HG03039 (cell line): ENCODE results near the gene SLC9A8.
"Not testable (repeated sequence)": the region's sequence is repeated elsewhere in the genome, so short reads cannot be mapped to it uniquely, and the experiment has no call there.

Source experiments
- ATAC-seq: cut with Tn5 transposase; IDR thresholded peaks from one replicate; pipeline ENCODE4 v1.9.1; 2021; ENCODE audit warnings: mild to moderate bottlenecking, moderate library complexity; ENCODE audit not compliant: unreplicated experiment

Gene SLC9A8, protein sequence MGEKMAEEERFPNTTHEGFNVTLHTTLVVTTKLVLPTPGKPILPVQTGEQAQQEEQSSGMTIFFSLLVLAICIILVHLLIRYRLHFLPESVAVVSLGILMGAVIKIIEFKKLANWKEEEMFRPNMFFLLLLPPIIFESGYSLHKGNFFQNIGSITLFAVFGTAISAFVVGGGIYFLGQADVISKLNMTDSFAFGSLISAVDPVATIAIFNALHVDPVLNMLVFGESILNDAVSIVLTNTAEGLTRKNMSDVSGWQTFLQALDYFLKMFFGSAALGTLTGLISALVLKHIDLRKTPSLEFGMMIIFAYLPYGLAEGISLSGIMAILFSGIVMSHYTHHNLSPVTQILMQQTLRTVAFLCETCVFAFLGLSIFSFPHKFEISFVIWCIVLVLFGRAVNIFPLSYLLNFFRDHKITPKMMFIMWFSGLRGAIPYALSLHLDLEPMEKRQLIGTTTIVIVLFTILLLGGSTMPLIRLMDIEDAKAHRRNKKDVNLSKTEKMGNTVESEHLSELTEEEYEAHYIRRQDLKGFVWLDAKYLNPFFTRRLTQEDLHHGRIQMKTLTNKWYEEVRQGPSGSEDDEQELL

DNA sequence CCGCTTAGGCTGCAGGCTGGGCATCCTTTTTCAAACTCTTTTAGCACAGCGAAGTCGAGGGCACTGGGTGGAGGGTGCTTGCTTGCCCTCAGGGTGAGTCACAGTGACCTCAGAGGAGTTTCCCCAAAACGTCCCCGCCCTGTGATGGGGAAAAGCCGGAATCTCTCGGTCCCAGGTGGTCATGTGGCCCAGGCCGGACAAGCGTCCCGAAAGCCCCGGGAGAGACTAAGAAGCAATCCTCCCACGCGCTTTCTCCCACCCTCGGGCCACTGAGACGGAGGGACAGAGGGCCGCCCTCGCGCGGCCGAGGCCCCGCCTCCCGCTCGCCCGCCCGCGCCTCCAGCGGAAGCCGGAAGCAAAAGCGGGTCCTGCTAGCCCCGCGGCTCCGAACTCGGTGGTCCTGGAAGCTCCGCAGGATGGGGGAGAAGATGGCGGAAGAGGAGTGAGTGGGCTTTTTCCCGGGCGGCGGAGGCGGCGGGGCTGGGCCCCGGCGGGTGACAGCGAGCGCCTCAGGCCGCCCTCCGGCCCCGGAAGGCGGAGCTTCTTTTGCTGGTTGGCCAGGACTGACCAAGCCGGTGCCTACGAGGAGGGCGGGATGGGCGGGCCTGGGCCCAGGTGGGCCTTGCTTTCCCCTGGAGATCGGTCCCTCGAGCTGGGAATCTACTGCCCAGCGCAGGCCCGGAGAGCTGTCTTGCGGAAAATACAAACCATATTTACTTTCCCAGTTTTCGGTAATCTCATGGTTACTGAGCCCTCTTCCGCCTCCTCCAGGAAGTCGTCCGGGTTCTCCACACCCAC lies at the start of gene SLC9A8:
Gene SLC9A8, plus strand, starts transcription at position 322 of the 798 bp plus-strand sequence. Its CDS starts 95 bp downstream, at position 417.
- peak; percentile 79 for ATAC-seq

DNA sequence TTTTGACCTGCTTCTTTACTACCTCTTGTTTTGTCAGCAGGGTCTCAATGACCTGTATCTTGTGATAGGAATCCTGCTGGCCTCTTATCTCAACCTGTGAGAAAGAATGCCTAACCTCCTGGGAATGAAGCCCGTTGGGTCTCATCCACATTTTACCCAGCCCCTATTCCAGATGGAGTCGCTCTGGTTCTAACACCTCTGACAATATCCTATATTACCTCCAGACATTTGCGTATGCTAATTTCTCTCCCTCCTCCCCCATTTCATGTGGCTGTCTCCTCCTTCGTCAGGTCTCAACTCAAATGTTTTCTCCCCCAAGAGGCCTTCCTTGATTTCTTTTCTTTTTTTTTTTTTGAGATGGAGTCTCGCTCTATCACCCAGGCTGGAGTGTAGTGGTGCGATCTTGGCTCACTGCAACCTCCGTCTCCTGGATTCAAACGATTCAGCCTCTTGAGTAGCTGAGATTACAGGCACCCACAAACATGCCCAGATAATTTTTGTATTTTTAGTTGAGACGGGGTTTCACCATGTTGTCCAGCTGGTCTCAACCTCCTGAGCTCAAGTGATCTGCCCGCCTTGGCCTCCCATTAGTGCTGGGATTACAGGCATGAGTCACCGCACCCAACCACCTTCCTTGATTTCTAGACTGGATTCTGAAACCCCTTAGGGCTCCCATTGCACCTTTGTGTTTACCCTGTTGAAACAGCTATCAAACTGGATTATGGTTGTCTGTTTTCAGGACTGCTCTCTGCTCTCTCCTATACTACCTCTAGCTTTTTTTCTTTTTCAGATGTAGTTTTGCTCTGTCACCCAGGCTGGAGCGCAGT lies 49.5 kb upstream of the SLC9A8 start:
- ATAC-seq, result no peak

DNA sequence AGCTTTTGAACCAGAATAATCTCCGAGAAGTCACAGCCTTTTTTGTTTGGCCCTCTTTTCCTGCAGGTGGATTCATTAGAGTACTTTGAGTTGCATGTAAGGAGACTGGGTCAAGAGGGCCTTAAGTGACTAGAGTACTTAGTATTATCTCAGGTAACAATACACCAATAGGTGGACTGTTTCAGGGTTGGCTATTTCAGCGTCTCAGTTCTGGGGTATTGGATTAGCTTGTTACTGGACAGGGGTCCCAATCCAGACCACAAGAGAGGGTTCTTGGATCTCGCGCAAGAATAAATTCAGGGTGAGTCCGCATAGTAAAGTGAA lies 47.3 kb upstream of the SLC9A8 start:
- ATAC-seq, result no peak

DNA sequence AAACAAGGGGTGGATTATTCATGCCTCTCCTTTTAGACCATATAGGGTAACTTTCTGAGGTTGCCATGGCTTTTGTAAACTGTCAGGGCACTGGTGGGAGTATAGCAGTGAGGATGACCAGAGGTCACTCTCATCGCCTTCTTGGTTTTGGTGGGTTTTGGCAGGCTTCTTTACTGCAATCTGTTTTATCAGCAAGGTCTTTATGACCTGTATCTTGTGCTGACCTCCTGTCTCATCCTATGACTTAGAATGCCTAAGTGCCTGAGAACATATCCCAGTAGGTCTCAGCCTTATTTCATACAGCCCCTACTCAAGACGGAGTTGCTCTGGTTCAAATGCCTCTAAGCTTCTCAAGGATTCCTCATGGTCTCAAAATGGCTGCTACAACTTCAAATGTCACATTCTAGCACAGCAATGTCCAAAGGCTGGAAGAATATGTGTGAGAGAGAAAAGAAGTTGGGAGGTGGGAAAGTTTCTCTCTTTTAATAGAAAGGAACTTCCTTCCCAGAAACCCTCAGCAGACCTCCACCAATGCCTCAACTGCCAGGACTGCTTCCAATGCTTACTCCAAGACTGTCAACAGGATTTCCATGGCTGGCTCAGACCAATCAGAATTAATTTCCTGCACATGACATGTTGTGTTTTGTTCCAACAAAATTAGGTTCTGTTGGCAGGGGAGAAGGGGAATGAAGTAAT lies 46.6 kb upstream of the SLC9A8 start:
- no peak for ATAC-seq

DNA sequence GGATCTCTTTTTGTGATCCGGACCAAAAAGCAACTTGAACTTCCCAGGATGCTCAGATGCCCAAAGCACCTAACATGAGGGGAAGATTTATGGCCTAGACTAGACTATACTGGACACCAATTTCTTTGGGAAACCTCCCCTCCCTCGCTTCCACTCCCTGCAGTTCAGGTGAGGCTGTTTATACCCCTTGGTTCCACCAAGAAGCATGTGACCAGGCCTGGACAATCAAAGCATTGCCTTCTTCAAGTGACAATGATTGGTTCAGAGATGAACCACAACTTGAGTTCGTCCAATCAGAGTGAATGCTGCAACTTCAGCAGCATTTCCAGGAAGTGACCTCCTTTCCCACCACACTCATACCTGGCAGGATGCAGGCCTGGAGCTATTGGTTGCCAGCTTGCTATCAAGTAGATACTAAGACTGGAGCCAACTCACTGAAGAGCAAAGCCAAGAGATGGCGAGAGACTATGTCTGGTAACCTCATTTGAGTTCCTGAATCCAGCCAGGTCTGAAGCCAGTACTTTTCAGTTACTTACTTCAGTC lies 45.6 kb upstream of the SLC9A8 start:
- no peak for ATAC-seq

DNA sequence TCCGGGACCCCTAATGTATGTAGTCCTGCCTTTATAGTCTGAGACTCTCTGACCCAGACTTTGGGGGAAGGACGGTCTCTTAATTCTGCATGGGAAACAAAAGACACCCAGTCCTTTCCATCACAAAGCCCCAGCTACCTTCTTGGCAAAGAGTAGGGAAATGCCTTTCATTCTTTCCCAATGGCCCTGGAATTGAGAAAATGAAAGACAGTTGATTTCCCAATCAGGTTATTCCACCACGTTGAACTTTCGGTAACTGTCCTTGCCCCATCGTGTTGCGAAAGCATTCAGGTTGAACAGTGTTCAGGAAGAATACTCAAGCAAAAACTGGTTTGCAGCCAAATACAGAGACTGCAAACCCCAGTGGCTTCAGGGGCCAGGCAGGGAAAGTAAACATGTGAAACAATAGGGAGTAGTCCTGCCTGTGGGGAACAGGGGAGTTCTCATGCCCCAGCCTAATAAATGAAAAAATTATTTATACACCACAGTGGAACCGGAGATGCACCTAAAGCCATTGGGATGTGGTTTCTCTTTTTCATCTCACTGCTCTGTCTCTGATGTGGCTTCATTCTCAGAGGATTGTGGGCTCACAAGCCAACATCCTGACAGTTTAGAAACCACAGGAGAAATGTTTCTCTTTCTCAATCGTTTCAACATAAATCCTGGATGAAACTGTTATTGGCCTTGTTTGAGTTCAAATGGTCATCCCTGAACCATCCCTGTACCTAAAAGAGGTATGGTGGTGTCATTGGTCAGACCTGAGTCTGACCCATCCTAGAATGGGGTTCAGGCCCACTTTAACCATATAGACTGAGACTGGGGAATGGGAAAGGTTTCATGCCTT lies 44.2 kb upstream of the SLC9A8 start:
- no peak for ATAC-seq

DNA sequence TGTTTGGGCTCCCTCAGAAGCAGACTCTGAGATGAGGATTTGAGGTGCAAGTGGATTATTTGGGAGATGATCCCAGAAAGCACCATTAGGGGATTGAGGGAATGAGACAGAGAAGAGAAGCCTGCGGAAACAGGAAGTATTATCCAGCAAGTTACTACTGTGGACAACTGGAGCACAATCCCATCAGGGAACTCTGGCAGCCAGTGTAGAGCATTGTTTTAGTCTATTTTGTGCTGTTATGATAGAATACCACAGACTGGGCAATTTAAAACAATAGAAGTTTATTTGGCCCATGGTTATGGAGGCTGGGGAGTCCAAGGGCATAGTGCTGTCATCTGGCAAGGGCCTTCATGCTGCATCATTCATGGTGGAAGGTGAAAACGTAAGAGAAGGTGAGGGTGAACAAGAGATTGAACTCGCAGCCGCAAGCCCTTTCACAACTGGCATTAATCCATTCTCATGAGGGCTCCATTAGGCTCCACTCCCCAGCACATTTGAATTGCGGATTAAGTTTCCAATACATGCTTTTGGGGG lies 43.5 kb upstream of the SLC9A8 start:
- no peak for ATAC-seq

DNA sequence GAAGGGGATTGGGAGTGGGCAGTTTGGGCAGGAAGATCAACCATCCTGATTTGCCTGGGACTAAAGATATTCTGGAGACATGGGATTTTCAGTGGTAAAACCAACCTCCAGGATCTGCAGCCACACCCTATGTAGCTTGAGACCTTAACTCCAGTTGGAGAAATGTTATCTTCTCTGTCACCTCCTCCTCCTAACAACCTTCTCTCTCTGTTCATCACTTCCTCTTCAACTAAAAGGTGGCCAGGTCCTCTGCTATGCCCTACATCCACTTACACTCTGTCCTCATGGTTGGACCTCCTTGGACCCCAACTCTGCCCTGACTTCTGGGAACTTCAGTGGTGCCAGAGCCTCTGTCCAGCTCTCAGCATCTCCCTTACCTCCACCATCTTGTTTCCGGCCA lies 42.0 kb upstream of the SLC9A8 start:
- no peak for ATAC-seq

DNA sequence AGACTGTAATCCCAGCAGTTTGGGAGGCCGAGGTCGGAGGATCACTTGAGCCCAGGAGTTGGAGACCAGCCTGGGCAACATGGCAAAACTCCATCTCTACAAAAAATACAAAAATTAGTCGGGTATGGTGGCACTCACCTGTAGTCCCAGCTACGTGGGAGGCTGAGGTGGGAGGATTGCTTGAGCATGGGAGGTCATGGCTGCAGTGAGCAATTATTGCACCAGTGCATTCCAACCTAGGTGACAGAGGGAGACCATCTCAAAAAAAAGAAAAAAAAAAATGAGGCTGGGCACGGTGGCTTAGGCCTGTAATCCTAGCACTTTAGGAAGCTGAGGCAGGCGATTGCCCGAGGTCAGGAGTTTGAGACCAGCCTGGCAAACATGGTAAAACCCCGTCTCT lies 38.4 kb upstream of the SLC9A8 start:
- ATAC-seq, result not testable (repeated sequence)

DNA sequence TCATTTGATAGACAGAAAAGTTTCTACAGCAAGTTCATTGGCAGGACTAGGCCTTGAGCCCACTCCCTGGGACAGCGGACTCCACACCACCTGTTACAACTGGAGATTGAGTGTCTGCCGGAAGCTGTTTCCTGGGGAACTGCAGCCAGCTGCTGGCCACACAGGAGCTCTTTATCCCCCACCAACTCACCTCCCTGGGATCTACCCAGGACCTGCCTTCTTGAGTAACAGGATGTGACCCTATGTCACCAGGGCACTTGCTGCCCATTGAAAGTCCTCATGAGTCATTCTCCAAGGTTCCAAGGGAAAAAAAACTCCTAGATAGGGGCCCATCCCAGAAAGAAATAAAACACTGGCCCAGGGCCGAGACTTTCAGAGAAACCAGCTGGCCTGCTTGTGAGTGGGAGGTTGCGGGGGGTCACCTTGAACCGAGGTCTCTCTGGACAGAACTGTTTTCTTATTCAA lies 37.4 kb upstream of the SLC9A8 start:
- no peak for ATAC-seq

DNA sequence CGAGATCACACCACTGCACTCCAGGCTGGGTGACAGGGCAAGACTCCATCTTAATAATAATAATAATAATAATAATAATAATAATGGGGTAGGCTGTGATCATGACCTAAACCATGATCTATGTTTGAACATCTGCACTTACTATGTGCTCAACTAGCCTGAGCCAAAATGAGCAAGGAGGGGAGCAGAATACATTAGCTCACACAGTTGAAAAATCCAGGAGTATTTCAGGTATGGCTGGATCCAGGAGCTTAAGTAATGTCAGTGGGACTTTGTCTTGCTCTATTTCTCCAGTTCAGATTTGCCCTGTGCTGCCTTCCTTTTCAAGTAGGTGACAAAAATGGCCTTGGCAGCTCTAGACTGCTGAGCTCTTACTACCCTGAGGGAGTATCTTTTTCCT lies 32.7 kb upstream of the SLC9A8 start:
- ATAC-seq, result no peak

DNA sequence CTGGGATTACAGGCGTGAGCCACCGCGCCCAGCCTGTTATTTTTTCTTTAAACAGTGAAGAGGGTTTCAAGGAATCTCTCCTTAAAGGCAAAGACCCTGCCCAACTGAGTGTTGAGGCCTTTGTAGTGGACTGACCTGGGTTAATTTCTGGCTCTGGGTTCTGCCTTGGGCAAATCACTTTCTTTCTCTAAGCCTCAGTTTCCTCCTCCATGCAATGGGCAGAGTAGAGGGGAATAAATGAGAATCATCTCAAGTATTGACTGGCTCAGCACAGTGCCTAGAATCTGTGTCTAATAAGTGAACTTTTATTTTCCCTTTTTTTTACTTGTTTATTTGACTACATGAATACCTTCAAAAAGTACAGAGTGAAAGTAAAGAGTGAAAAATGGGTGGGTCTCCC lies 31.0 kb upstream of the SLC9A8 start:
- no peak for ATAC-seq

DNA sequence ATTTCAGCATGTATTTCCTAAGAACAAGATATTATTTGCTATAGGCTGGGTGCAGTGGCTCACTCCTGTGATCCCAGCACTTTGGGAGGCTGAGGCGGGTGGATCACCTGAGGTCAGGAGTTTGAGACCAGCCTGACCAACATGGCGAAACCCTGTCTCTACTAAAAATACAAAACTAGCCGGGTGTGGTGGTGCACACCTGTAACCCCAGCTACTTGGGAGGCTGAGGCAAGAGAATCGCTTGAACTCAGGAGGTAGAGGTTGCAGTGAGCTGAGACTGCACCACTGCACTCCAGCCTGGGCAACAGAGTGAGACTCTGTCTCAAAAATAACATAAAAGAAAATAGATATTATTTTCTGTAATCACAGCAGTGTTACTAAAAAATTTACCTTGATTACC lies 30.2 kb upstream of the SLC9A8 start:
- not testable (repeated sequence) for ATAC-seq

DNA sequence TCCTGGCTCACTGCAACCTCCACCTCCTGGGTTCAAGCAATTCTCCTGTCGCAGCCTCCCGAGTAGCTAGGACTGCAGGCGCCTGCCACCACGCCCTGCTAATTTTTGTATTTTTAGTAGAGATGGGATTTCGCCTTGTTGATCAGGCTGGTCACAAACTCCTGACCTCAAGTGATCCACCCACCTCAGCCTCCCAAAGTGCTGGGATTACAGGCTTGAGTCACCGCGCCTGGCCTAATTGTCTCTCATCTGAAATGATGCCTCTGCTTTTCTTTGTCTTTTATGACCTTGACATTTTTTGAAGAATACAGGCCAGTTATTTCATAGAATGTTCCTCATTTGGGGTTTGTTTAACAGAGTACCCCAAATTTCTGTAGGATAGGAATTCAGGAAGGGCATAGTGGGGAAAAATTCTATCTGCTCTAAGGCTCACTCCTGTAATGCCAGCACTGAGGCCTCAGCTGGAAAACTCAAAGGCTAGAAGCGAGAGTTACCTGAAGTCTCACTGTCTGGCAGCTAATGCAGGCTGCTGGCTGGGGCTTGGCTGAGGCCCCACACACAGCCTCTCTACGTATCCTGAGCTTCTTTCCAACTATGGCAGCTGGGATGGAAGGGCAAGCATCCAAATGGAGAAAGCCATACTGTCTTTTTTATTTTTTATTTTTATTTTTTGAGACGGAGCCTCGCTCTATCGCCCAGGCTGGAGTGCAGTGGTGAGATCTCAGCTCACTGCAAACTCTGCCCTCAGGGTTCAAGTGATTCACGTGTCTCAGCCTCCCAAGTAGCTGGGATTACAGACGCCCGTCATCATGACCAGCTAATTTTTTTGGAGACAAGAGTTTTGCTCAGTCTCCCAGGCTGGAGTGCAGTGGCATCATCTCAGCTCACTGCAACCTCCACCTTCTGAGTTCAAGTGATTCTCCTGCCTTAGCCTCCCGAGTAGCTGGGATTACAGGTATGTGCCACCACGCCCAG lies 29.3 kb upstream of the SLC9A8 start:
- not testable (repeated sequence) for ATAC-seq

DNA sequence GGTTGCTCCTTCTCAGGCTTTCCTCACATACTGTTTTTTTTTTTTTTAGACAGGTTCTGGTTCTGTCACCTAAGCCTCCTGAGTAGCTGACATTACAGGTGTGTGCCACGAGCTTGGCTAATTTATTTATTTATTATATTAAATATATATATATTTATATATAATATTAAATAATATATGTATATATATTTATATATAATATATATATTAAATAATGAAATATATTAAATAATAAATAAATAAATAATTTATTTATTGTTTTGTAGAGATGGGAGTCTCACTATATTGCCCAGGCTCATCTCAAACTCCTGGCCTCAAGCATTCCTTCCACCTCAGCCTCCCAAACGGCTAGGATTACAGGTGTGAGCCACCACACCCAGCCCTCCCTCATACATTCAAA lies 28.3 kb upstream of the SLC9A8 start:
- no peak for ATAC-seq

DNA sequence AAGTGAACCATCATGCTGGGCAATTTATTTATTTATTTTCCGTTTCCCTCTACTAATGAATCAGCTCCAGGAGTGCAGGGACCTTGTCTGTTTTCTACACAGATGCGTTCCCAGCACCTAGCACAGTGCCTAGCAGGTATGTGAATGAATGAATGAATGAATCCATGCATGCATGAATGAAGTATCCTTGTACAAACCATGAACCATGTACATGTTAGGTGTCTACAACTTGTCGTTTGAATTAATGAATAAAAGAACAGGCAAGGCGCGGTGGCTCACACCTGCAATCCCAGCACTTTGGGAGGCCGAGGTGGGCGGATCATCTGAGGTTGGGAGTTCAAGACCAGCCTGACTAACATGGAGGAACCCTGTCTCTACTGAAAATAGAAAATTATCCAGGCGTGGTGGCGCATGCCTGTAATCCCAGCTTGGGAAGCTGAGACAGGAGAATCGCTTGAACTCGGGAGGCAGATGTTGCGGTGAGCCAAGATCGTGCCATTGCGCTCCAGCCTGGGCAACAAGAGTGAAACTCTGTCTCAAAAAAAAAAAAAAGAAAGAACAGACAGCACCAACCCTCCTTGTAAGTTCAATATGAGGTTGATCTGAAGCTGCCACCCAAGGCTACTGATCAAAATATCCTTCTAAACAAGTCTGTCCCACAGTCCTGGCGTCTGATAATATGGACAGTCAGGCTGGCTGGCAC lies 27.3 kb upstream of the SLC9A8 start:
- ATAC-seq, result no peak

DNA sequence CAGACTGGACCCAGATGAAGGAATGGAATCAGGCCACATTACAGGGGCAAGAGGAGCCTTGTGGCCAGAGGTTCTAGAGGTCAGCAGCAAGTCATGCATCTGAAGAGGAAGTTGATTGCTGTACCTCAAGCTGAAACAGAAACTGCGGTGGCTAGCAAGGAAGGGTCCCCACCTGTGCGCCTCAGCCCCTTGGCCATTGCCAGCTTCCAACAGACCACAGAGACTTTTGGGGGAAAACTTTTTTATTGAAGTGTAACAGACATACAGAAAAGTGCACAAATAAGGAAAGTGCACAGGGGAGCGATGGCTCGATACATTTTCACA lies 26.8 kb upstream of the SLC9A8 start:
- ATAC-seq, result no peak
